Measurements from ENCODE around the gene SND1. TPM values are rescaled to one million over a fixed set of nuclear protein-coding genes. Genes with fewer than 3 reads are reported as not detected.

The SND1 gene
- total RNA-seq, 4 donors from 2014 or later: 64.3 to 77.0 (median 70.4) TPM

DNA sequence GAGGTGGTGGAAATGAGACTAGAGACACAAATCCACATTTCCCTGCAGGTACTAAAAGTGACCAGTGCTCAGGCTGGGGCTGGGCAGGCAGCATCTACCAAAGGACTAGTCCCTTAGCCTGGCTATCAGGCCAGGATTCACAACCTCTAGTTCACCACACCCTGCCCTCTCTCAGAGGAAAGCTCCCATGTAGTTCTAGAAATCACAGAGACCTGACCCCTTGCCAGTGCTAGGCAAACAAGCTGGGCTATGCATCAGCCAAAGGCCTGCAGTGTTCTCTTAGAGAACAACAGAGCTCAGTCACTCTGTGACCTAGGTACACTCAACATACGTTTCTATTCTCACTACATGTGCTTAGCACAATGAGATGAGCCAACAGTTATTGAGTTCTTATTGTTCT lies 405.9 kb downstream of the SND1 start:
- WGBS, 2 donors (ENCODE audit: low coverage in 1 of 2): 75 to 89% methylated on average over 1 of the region's 1 CpG
- DNase-seq: no peak
- in situ Hi-C loops (cut with MboI; ENCODE audit: low pct_ligation_motif_present in 1 of 4, low pct_unique_long_range_greater_than_20kb in 1 of 4, low sequenced_read_pairs in 3 of 4) (no loop called here), intact Hi-C loops (cut with DNase I; ENCODE audit: low total_unique reads) (no loop called here)
- Histone ChIP-seq H3K9me3 (no peaks in the 10 kb centered on the region), H3K27me3 (no peaks in the 10 kb centered on the region), H3K4me1 (peaks cover 0 to 5% (median 3%) of the 10 kb centered on the region in 4 donors), H3K4me3 (no peak overlapping the region), H3K27ac (no peak overlapping the region), H3K36me3 (no peaks in the 10 kb centered on the region)
- TF ChIP-seq POLR2AphosphoS5 (IDR thresholded peaks at IDR 0.05) (no peak), POLR2A (IDR thresholded peaks at IDR 0.05) (no peak), CTCF (IDR thresholded peaks at IDR 0.05) (no peak), EP300 (IDR thresholded peaks at IDR 0.05; ENCODE audit: low read depth) (no peak)

DNA sequence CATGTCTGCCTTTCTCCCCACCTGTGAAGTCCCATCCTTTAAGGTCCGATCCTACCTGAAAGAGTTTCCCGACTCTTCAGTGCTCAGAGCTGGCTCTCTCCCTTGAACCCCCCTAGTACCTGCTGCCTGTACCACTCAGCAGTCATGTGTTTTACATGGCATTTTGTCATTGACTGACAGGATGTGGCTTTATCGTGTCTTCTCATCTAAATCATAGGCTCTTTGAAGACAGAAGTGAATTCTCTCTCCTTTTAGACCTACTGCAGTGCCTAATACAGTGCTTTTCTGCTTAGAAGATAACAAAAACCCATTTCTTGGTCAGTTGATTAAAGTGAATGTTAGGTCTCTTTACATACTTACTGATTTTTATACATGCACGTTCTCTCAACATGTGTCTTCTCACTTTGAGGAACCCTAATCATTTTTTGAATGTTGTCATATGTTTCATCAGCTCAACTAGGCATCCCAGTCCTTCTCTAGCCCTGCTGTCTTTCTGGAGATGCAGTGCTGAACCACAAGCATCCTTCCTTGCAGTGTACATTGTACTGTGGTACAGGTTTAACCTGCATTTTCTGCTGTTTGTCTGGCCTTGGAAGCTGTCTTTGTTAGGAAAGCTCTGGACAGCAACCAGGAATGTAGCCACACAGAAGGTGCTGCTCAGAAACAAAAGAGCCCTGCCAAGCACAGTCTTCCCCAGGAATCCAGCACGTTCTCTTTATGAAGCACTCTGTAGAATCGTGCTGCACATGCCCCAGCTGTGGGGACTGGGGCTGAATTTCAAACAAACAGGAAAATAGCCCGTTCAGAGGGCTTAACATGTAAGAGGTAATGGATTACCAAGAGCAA lies 407.4 kb downstream of the SND1 start:
- Histone ChIP-seq H3K9me3 (no peaks in the 10 kb centered on the region), H3K27ac (no peak overlapping the region), H3K27me3 (no peaks in the 10 kb centered on the region), H3K36me3 (no peaks in the 10 kb centered on the region), H3K4me3 (no peak overlapping the region), H3K4me1 (no peaks in the 10 kb centered on the region)
- no peak for DNase-seq
- intact Hi-C loops (cut with DNase I; ENCODE audit: low total_unique reads): no loop called here
- TF ChIP-seq CTCF (IDR thresholded peaks at IDR 0.05) (no peak), POLR2AphosphoS5 (IDR thresholded peaks at IDR 0.05) (no peak), POLR2A (IDR thresholded peaks at IDR 0.05) (no peak), EP300 (IDR thresholded peaks at IDR 0.05; ENCODE audit: low read depth) (no peak)
- in situ Hi-C loops (cut with MboI; ENCODE audit: low pct_ligation_motif_present in 1 of 4, low pct_unique_long_range_greater_than_20kb in 1 of 4, low sequenced_read_pairs in 3 of 4): no loop called here
- WGBS, 2 donors (ENCODE audit: low coverage in 1 of 2): 88 to 89% methylated on average over 4 to 7 of the region's 7 CpGs

DNA sequence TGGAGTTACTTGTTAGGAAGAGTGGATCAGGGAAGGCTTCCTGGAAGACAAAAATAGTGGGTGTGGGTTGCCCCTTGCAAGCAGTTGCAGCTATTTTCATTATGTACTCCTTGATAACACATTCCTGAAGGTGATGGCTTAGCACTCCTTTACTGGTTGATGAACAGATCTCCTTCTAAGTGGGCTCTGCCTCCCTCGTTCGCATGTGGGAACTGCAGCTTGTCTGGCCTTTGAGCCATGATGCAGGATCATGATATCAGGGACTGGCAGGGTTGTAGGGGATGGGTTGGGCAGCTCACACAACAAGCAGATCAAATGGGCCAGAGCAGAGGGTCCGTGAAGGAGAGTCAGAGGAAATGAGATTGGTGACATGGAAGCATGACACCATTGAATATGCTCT lies 408.0 kb downstream of the SND1 start:
- WGBS, 2 donors (ENCODE audit: low coverage in 1 of 2): 95 to 100% methylated on average over 1 to 3 of the region's 3 CpGs
- Histone ChIP-seq H3K4me3 (no peak overlapping the region), H3K27ac (no peak overlapping the region), H3K9me3 (no peaks in the 10 kb centered on the region), H3K4me1 (no peaks in the 10 kb centered on the region), H3K27me3 (no peaks in the 10 kb centered on the region), H3K36me3 (no peaks in the 10 kb centered on the region)
- intact Hi-C loops (cut with DNase I; ENCODE audit: low total_unique reads) (no loop called here), in situ Hi-C loops (cut with MboI; ENCODE audit: low pct_ligation_motif_present in 1 of 4, low pct_unique_long_range_greater_than_20kb in 1 of 4, low sequenced_read_pairs in 3 of 4) (no loop called here)
- TF ChIP-seq POLR2A (IDR thresholded peaks at IDR 0.05) (no peak), EP300 (IDR thresholded peaks at IDR 0.05; ENCODE audit: low read depth) (no peak), CTCF (IDR thresholded peaks at IDR 0.05) (no peak), POLR2AphosphoS5 (IDR thresholded peaks at IDR 0.05) (no peak)
- no peak for DNase-seq

GRCh38 chr7:128063088-128063487 lies 411.1 kb downstream of the SND1 start:
- H3K27me3 ChIP-seq: no peaks in the 10 kb centered on the region
- no peak for TF ChIP-seq EP300 (IDR thresholded peaks at IDR 0.05; ENCODE audit: low read depth)
- TF ChIP-seq POLR2AphosphoS5 (IDR thresholded peaks at IDR 0.05): no peak
- no peak for TF ChIP-seq CTCF (IDR thresholded peaks at IDR 0.05)
- no peak for TF ChIP-seq POLR2A (IDR thresholded peaks at IDR 0.05)
- H3K27ac ChIP-seq: no peak overlapping the region
- intact Hi-C loops (cut with DNase I; ENCODE audit: low total_unique reads): no loop called here
- WGBS, 2 donors (ENCODE audit: low coverage in 1 of 2): 96% methylated on average over 8 of the region's 8 CpGs; no CpG with 5 or more reads in 1 of the 2 donors
- no peaks in the 10 kb centered on the region for H3K9me3 ChIP-seq
- no peak overlapping the region for H3K4me3 ChIP-seq
- no peak for DNase-seq
- no peaks in the 10 kb centered on the region for H3K4me1 ChIP-seq
- in situ Hi-C loops (cut with MboI; ENCODE audit: low pct_ligation_motif_present in 1 of 4, low pct_unique_long_range_greater_than_20kb in 1 of 4, low sequenced_read_pairs in 3 of 4): no loop called here
- H3K36me3 ChIP-seq: no peaks in the 10 kb centered on the region

Data from transverse colon (tissue), 4 donors.